Activated T-cell treated with anti-CD3 and anti-CD28 coated beads, Interleukin-2, amount 50 U/mL, for 72 hours (primary cell): ENCODE results near the gene SORBS1. TPM values are rescaled to one million over a fixed set of nuclear protein-coding genes. Genes with fewer than 3 reads are reported as not detected.

ENCODE experiments used
- ATAC-seq, 2 donors: fragments of 150-1000 bp; cut with Tn5 transposase; replicated peaks in 1 of 2; 2 replicates each; pipeline ENCODE4 v1.10.0; 2021; ENCODE audit warnings: moderate library complexity in 2 of 2, mild to moderate bottlenecking in 1 of 2
- DNase-seq, 2 donors: peaks; one replicate each; pipeline ENCODE4 v3.0.0; 2021 to 2022; ENCODE audit warnings: mixed read lengths in 1 of 2
- H3K27ac Mint-ChIP-seq: one replicate; pipeline ENCODE4 v1.8.0; 2022; ENCODE audit warnings: mild to moderate bottlenecking, moderate library complexity, mixed read lengths
- H3K27me3 Mint-ChIP-seq: one replicate; pipeline ENCODE4 v1.8.0; 2022; ENCODE audit warnings: low read depth, mixed read lengths
- H3K36me3 Mint-ChIP-seq, 2 donors: one replicate each; pipeline ENCODE4 v1.8.0; 2022; ENCODE audit warnings: mixed read lengths in 2 of 2, mild to moderate bottlenecking in 1 of 2; ENCODE audit not compliant: insufficient read depth in 2 of 2
- H3K4me1 Mint-ChIP-seq: one replicate; pipeline ENCODE4 v1.8.0; 2022; ENCODE audit warnings: low read depth, mixed read lengths
- H3K4me3 Mint-ChIP-seq, 2 donors: one replicate each; pipeline ENCODE4 v1.8.0; 2022; ENCODE audit warnings: mild to moderate bottlenecking in 2 of 2, mixed read lengths in 2 of 2, moderate library complexity in 2 of 2
- H3K9me3 Mint-ChIP-seq, 2 donors: one replicate each; pipeline ENCODE4 v1.8.0; 2022; ENCODE audit warnings: mixed read lengths in 2 of 2
- total RNA-seq, 2 donors: library from RNA; stranded (reverse); gene quantifications; one replicate each; pipeline ENCODE4 v1.2.3, GENCODE V29; 2022

The SORBS1 gene
- total RNA-seq, 2 donors from 2014 or later: 1.2 to 2.4 TPM

- Mint-ChIP-seq H3K9me3 (no peaks in the 10 kb centered on the region), H3K27me3 (peaks cover 1% of the 10 kb centered on the region), H3K36me3 (no peaks in the 10 kb centered on the region), H3K4me3 (no peak overlapping the region), H3K4me1 (peaks cover 5% of the 10 kb centered on the region), H3K27ac (no peak overlapping the region)
- DNase-seq: no peak
- no peak for ATAC-seq
Observed at GRCh38 chr10:95403700-95404461, 157.3 kb downstream of the SORBS1 start.

GRCh38 chr10:95401704-95402469, 159.3 kb downstream of the SORBS1 start:
- H3K27me3 Mint-ChIP-seq: no peaks in the 10 kb centered on the region
- no peak for DNase-seq
- peaks cover 5% of the 10 kb centered on the region for H3K4me1 Mint-ChIP-seq
- H3K27ac Mint-ChIP-seq: no peak overlapping the region
- H3K4me3 Mint-ChIP-seq: no peak overlapping the region
- ATAC-seq: peak; percentile 67 to 80
- no peaks in the 10 kb centered on the region for H3K9me3 Mint-ChIP-seq
- no peaks in the 10 kb centered on the region for H3K36me3 Mint-ChIP-seq

GRCh38 chr10:95400787-95401186, 160.4 kb downstream of the SORBS1 start:
- ATAC-seq (no peak), DNase-seq (no peak)
- Mint-ChIP-seq H3K27me3 (no peaks in the 10 kb centered on the region), H3K9me3 (no peaks in the 10 kb centered on the region), H3K4me3 (no peak overlapping the region), H3K4me1 (peaks cover 5% of the 10 kb centered on the region), H3K27ac (no peak overlapping the region), H3K36me3 (no peaks in the 10 kb centered on the region)

GRCh38 chr10:95399183-95399582, 162.0 kb downstream of the SORBS1 start:
- DNase-seq (no peak), ATAC-seq (no peak)
- H3K36me3 Mint-ChIP-seq: no peaks in the 10 kb centered on the region
- H3K4me3 Mint-ChIP-seq: no peak overlapping the region
- peaks cover 10% of the 10 kb centered on the region for H3K27me3 Mint-ChIP-seq
- H3K4me1 Mint-ChIP-seq: peaks cover 11% of the 10 kb centered on the region
- H3K9me3 Mint-ChIP-seq: no peaks in the 10 kb centered on the region
- H3K27ac Mint-ChIP-seq: no peak overlapping the region

GRCh38 chr10:95397747-95398146, 163.4 kb downstream of the SORBS1 start:
- Mint-ChIP-seq H3K27me3 (peaks cover 16% of the 10 kb centered on the region), H3K27ac (no peak overlapping the region), H3K4me1 (peaks cover 25% of the 10 kb centered on the region), H3K4me3 (no peak overlapping the region), H3K9me3 (no peaks in the 10 kb centered on the region), H3K36me3 (peaks cover 0 to 1% of the 10 kb centered on the region in 2 donors)
- ATAC-seq (no peak), DNase-seq (no peak)

GRCh38 chr10:95395947-95396449, 165.2 kb downstream of the SORBS1 start:
- Mint-ChIP-seq H3K4me1 (peaks cover 30% of the 10 kb centered on the region), H3K36me3 (peaks cover 0 to 1% of the 10 kb centered on the region in 2 donors), H3K9me3 (no peaks in the 10 kb centered on the region), H3K27ac (no peak overlapping the region), H3K27me3 (peaks cover 21% of the 10 kb centered on the region), H3K4me3 (no peak overlapping the region)
- DNase-seq: no peak
- no peak for ATAC-seq

- no peaks in the 10 kb centered on the region for H3K9me3 Mint-ChIP-seq
- ATAC-seq (peak; percentile 93 to 97), DNase-seq (peak; percentile 48 to 64)
- peak overlapping the region; percentile 62 to 69 for H3K4me3 Mint-ChIP-seq
- peaks cover 0 to 1% of the 10 kb centered on the region in 2 donors for H3K36me3 Mint-ChIP-seq
- peaks cover 30% of the 10 kb centered on the region for H3K4me1 Mint-ChIP-seq
- peaks cover 25% of the 10 kb centered on the region for H3K27me3 Mint-ChIP-seq
- peak overlapping the region; percentile 3 for H3K27ac Mint-ChIP-seq
Observed at GRCh38 chr10:95394161-95394880, 166.8 kb downstream of the SORBS1 start.

GRCh38 chr10:95392681-95393164, 168.4 kb downstream of the SORBS1 start:
- Mint-ChIP-seq H3K4me1 (peaks cover 30% of the 10 kb centered on the region), H3K9me3 (no peaks in the 10 kb centered on the region), H3K27me3 (peaks cover 31% of the 10 kb centered on the region), H3K27ac (no peak overlapping the region), H3K4me3 (no peak overlapping the region), H3K36me3 (peaks cover 0 to 1% of the 10 kb centered on the region in 2 donors)
- no peak for DNase-seq
- ATAC-seq: peak in 1 of 2 donors; percentile 20

GRCh38 chr10:95392217-95392584, 169.0 kb downstream of the SORBS1 start:
- H3K27me3 Mint-ChIP-seq: peaks cover 31% of the 10 kb centered on the region
- ATAC-seq (no peak), DNase-seq (no peak)

GRCh38 chr10:95391581-95392216, 169.5 kb downstream of the SORBS1 start:
- ATAC-seq: no peak
- DNase-seq: no peak
- H3K9me3 Mint-ChIP-seq: no peaks in the 10 kb centered on the region
- no peak overlapping the region for H3K4me3 Mint-ChIP-seq
- H3K27me3 Mint-ChIP-seq: peaks cover 31% of the 10 kb centered on the region
- peaks cover 0 to 1% of the 10 kb centered on the region in 2 donors for H3K36me3 Mint-ChIP-seq
- peaks cover 30% of the 10 kb centered on the region for H3K4me1 Mint-ChIP-seq
- no peak overlapping the region for H3K27ac Mint-ChIP-seq

More at GRCh38 chr10:95392217-95392584, 169.0 kb downstream of the SORBS1 start:
- Mint-ChIP-seq H3K36me3 (peaks cover 0 to 1% of the 10 kb centered on the region in 2 donors), H3K4me1 (peaks cover 30% of the 10 kb centered on the region), H3K9me3 (no peaks in the 10 kb centered on the region), H3K27ac (no peak overlapping the region), H3K4me3 (no peak overlapping the region)

- H3K4me1 Mint-ChIP-seq: peaks cover 30% of the 10 kb centered on the region
- DNase-seq (no peak), ATAC-seq (no peak)
- no peak overlapping the region for H3K4me3 Mint-ChIP-seq
- peaks cover 31% of the 10 kb centered on the region for H3K27me3 Mint-ChIP-seq
- no peak overlapping the region for H3K27ac Mint-ChIP-seq
- no peaks in the 10 kb centered on the region for H3K9me3 Mint-ChIP-seq
- H3K36me3 Mint-ChIP-seq: peaks cover 0 to 1% of the 10 kb centered on the region in 2 donors
Observed at GRCh38 chr10:95391164-95391563, 170.0 kb downstream of the SORBS1 start.

GRCh38 chr10:95389982-95390381, 171.2 kb downstream of the SORBS1 start:
- H3K4me3 Mint-ChIP-seq: no peak overlapping the region
- peaks cover 0 to 1% of the 10 kb centered on the region in 2 donors for H3K36me3 Mint-ChIP-seq
- no peaks in the 10 kb centered on the region for H3K9me3 Mint-ChIP-seq
- no peak for ATAC-seq
- H3K27me3 Mint-ChIP-seq: peaks cover 38% of the 10 kb centered on the region
- peaks cover 30% of the 10 kb centered on the region for H3K4me1 Mint-ChIP-seq
- no peak for DNase-seq
- H3K27ac Mint-ChIP-seq: no peak overlapping the region
